Measurements from ENCODE around the gene SYT11.
"Not testable (repeated sequence)": the region's sequence is repeated elsewhere in the genome, so short reads cannot be mapped to it uniquely, and the experiment has no call there.

Gene SYT11

GRCh38 chr1:155899683-155900082 is 40.3 kb downstream of the SYT11 start:
- no peak for DNase-seq (ENCODE audit: low read depth)

GRCh38 chr1:155900161-155900560 is 40.8 kb downstream of the SYT11 start:
- no peak for DNase-seq (ENCODE audit: low read depth)

- no peak for DNase-seq (ENCODE audit: low read depth)
Observed at GRCh38 chr1:155904261-155904660, 44.9 kb downstream of the SYT11 start.

GRCh38 chr1:155909894-155910293 is 50.5 kb downstream of the SYT11 start:
- no peak for DNase-seq (ENCODE audit: low read depth)

- no peak for DNase-seq (ENCODE audit: low read depth)
Observed at GRCh38 chr1:155910621-155911121, 51.3 kb downstream of the SYT11 start.

GRCh38 chr1:155911156-155912055 is 52.0 kb downstream of the SYT11 start, which contains the start of gene RIT1:
TSS of gene RIT1 (minus strand) at chr1:155911349. CDS start at chr1:155910761, 588 bp downstream.
- DNase-seq (ENCODE audit: low read depth) = peak; percentile 77

- DNase-seq (ENCODE audit: low read depth) = no peak
Observed at GRCh38 chr1:155912056-155912536, 52.7 kb downstream of the SYT11 start.

- DNase-seq (ENCODE audit: low read depth) = no peak
Observed at GRCh38 chr1:155913969-155914757, 54.8 kb downstream of the SYT11 start.

GRCh38 chr1:155918660-155919059 is 59.3 kb downstream of the SYT11 start:
- no peak for DNase-seq (ENCODE audit: low read depth)

- DNase-seq (ENCODE audit: low read depth) = no peak
Observed at GRCh38 chr1:155919801-155920200, 60.4 kb downstream of the SYT11 start.

GRCh38 chr1:155920717-155921116 is 61.4 kb downstream of the SYT11 start:
- no peak for DNase-seq (ENCODE audit: low read depth)

GRCh38 chr1:155925506-155925905 is 66.1 kb downstream of the SYT11 start:
- DNase-seq (ENCODE audit: low read depth) = no peak

GRCh38 chr1:155929057-155929456 is 69.7 kb downstream of the SYT11 start:
- no peak for DNase-seq (ENCODE audit: low read depth)

GRCh38 chr1:155930725-155931124 is 71.4 kb downstream of the SYT11 start:
- DNase-seq (ENCODE audit: low read depth) = not testable (repeated sequence)

GRCh38 chr1:155931332-155932038 is 72.1 kb downstream of the SYT11 start:
- DNase-seq (ENCODE audit: low read depth) = no peak

GRCh38 chr1:155932081-155932480 is 72.7 kb downstream of the SYT11 start:
- no peak for DNase-seq (ENCODE audit: low read depth)

- DNase-seq (ENCODE audit: low read depth) = no peak
Observed at GRCh38 chr1:155932487-155932886, 73.1 kb downstream of the SYT11 start.

- no peak for DNase-seq (ENCODE audit: low read depth)
Observed at GRCh38 chr1:155933591-155934096, 74.3 kb downstream of the SYT11 start.

GRCh38 chr1:155934097-155934935 is 74.9 kb downstream of the SYT11 start, which contains the start of gene KHDC4:
TSS of gene KHDC4 (minus strand) at chr1:155934413. CDS start at chr1:155934373, 40 bp downstream.
- peak; percentile 91 for DNase-seq (ENCODE audit: low read depth)
